ENCODE data around the gene LPIN2. TPM values are rescaled to one million over a fixed set of nuclear protein-coding genes. Genes with fewer than 3 reads are reported as not detected.

LPIN2 gene
- total RNA-seq, 2 donors from 2014 or later = 57.8 to 80.3 TPM

DNA sequence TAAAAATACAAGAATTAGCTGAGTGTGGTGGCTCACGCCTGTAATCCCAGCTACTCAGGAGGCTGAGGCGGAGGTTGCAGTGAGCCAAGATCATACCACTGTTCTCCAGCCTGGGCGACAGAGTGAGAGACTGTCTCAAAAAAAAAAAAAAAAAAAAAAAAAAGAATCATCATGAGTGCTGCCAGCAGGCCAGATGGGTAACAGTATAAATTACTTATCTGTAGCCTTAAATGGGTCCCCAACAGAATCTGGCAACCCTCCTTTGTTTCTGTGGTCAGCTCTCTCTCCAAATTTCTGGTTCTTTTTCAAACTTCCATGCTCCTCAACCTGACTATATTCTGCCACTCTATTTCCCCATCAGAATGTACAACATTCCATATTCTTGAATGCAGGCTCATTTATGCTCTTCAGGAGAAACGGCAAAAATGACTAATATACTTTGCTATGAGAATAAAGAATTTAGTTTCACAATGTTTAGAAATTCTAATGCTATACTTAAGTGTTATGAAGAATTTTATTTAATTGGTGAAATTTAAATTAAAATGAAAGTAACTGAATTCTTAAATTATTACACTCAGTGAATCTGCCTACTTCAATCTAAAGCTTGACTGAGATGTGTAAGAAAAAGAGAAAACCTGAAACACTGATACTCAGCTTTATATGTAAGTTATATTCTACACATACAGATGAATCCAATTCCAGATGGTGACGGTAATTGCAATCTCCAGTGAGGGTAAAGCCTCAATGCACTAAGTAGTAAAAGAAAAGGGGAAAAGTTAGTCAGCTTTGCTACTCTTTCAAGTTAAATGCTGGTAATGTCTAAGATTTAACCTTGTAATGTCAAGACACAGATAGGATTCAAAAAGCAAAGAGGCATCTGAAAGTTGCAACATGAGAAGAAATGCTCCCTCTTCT is 24.8 kb downstream of the LPIN2 start:
- Mint-ChIP-seq H3K4me1 (ENCODE audit: low read depth in 2 of 2) (peaks cover 30 to 34% of the 10 kb centered on the region in 2 donors), H3K27ac (peak overlapping the region in 1 of 2 donors; percentile 28), H3K4me3 (no peak overlapping the region), H3K9me3 (no peaks in the 10 kb centered on the region), H3K36me3 (no peaks in the 10 kb centered on the region), H3K27me3 (no peaks in the 10 kb centered on the region)
- ATAC-seq = no peak
- no peak for DNase-seq (ENCODE audit: low spot score)

DNA sequence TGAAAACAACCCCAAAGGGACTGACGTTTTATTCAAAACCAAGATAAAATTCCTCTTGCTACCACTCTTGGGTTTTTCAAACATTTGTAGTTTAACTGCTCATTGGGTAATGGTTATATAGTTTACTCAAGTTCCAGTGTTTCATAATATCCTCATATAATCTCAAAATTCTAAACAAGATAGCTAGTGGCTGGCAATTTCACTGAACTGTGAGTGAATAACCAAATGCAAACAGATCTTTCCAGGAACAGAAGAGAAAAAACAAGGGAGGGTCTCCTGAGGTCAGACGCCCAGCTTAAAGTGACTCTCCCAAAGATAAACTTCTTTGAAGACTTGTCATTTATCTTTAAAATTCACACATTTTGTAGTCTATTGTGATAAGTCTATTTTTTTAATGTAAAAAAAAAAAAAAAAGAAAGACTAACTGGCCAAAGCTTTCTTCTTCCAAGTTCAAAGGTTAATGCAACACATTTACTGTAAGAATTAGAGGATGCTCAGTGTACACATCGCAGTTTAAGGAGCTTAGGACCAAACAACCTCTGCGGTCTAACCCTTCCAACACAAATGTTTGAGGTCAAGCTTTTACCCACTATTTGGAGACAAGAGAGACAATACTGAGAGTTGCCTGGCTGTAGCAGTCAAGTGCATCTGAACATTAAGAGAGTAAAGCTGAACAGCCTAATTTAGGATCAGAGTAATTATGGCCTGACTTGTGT is 26.6 kb downstream of the LPIN2 start:
- Mint-ChIP-seq H3K27ac (no peak overlapping the region), H3K36me3 (no peaks in the 10 kb centered on the region), H3K27me3 (no peaks in the 10 kb centered on the region), H3K4me3 (no peak overlapping the region), H3K9me3 (no peaks in the 10 kb centered on the region), H3K4me1 (ENCODE audit: low read depth in 2 of 2) (peaks cover 34 to 47% of the 10 kb centered on the region in 2 donors)
- ATAC-seq (no peak), DNase-seq (ENCODE audit: low spot score) (no peak)

DNA sequence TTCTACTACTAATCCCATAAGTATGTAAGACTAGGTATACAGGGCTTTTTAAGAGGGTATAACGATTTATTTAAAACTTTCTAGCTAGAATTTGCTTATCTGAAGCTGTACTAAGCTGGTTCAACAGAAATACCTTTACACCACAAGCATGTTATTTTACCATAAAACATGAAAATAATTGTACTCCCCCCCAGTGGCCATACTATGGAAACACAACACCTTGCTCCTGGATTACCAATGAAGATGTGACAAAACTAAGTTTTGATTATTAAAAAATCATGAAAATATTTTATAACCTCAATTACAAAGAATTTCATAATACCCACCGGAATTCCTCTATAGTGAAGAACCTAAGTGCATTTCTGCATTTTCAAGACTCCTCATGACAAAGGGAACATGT is 27.3 kb downstream of the LPIN2 start:
- ATAC-seq (no peak), DNase-seq (ENCODE audit: low spot score) (no peak)
- H3K4me3 Mint-ChIP-seq = no peak overlapping the region
- H3K9me3 Mint-ChIP-seq = no peaks in the 10 kb centered on the region
- H3K27ac Mint-ChIP-seq = peak overlapping the region in 1 of 2 donors; percentile 95
- no peaks in the 10 kb centered on the region for H3K27me3 Mint-ChIP-seq
- H3K36me3 Mint-ChIP-seq = no peaks in the 10 kb centered on the region
- peaks cover 33 to 47% of the 10 kb centered on the region in 2 donors for H3K4me1 Mint-ChIP-seq (ENCODE audit: low read depth in 2 of 2)

DNA sequence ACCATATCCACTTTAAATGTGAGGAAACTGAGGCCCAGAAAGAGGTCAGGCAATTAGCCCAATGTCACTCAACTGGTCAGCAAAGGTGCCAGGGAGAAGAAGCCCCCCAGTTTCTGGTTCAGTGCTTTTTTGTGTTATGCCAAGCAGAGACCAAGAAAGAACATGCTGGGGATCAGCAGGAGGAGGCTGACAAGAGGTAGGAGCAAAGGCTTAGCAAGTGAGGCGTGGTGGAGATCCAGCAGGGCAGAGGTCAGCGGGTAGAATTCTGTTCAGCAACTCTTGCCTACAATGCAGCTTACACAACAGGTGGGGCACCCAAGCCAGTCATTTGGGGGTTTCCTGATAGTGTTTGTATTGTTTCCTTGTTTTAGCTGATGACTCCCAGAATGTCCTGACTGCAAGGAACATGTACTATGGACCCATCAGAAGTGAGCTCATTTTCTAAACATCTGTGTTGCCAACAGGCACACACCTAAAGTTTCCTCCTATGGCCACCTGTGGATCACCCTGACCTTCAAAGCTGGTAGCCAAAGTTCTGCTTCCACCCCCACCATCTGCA is 28.2 kb downstream of the LPIN2 start:
- Mint-ChIP-seq H3K36me3 (no peaks in the 10 kb centered on the region), H3K9me3 (no peaks in the 10 kb centered on the region), H3K27me3 (no peaks in the 10 kb centered on the region), H3K4me1 (ENCODE audit: low read depth in 2 of 2) (peaks cover 34 to 49% of the 10 kb centered on the region in 2 donors), H3K4me3 (peak overlapping the region; percentile 37), H3K27ac (peak overlapping the region; percentile 60 to 95)
- DNase-seq (ENCODE audit: low spot score) (no peak), ATAC-seq (no peak)

DNA sequence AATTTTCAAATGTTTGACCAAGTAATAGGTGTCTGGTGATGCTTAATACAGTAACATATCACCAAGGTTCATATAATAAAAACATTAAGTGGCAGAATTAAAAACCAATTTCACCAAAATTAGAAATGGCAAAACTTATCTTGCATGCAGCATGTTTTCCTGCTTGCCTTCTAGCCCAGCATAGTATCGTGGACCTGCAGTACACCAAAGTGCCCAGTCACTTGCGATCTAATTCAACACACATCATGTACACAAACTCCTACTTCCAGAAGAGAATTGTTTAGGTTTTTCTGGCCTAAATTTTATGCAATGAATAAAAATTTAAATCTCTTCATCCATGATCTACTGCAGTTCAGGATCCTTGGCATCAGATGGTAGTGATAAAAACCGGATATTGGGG is 28.9 kb downstream of the LPIN2 start:
- DNase-seq (ENCODE audit: low spot score) (no peak), ATAC-seq (no peak)
- Mint-ChIP-seq H3K27me3 (no peaks in the 10 kb centered on the region), H3K4me3 (peak overlapping the region; percentile 37), H3K9me3 (no peaks in the 10 kb centered on the region), H3K27ac (peak overlapping the region; percentile 60 to 95), H3K36me3 (no peaks in the 10 kb centered on the region), H3K4me1 (ENCODE audit: low read depth in 2 of 2) (peaks cover 38 to 56% of the 10 kb centered on the region in 2 donors)

DNA sequence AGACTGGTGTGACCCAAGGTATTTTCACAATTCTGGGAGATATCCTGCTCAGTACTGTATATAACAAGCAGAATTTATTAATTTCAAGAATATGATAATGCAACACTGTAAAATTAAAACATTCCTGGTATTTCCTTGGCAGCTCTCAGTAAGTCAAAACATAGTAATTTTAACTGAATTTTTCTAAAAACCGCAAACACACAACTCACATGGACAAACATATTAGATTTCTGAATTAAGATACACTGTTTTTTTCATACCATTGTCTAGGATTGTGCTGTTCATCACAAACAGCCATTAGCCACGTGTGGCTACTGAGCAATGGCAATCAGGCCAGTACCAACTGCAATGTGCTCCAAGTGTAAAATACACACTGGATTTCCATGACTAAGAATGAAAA is 29.6 kb downstream of the LPIN2 start:
- peak overlapping the region; percentile 86 to 95 for H3K27ac Mint-ChIP-seq
- peaks cover 46 to 64% of the 10 kb centered on the region in 2 donors for H3K4me1 Mint-ChIP-seq (ENCODE audit: low read depth in 2 of 2)
- H3K27me3 Mint-ChIP-seq = no peaks in the 10 kb centered on the region
- H3K4me3 Mint-ChIP-seq = peak overlapping the region; percentile 82
- no peaks in the 10 kb centered on the region for H3K9me3 Mint-ChIP-seq
- DNase-seq (ENCODE audit: low spot score) (no peak), ATAC-seq (no peak)
- no peaks in the 10 kb centered on the region for H3K36me3 Mint-ChIP-seq

DNA sequence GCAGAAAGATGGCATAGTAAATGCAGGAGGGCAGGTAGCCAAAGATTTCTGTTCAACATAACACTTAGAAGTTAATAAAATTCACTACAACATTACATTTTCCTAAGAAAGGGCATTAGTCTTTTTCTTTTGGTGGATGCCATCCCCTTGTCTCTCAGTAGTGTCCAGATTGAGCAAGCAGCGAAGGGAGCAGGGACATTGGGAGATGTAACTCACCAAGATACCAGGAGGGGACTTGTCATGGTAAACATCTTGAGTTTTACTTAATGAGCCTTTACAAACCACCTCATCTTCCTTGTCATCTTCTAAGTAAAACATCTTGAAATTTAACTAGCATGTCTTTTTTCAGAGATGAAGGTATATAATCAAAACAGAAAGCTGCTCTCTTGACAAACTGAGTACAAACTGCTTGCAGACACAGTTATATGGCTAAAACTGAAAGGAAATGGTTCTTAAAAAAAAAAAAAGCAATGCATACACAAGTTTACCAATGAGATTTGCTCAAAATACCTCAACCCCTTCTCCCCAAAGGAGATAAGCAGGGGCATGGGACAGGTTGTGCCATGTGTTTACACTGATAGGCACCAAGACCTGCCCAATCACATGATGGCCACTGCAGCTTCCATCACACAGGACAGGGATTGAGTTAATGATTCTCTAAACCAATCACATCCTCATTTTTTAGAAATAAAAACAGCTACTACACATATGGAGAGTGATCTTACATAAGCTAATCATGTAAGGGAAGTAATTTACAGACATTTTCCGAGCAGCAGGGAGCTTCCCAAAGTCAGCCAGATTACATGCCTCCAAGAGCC is 30.3 kb downstream of the LPIN2 start:
- ATAC-seq = peak; percentile 28 to 44

DNA sequence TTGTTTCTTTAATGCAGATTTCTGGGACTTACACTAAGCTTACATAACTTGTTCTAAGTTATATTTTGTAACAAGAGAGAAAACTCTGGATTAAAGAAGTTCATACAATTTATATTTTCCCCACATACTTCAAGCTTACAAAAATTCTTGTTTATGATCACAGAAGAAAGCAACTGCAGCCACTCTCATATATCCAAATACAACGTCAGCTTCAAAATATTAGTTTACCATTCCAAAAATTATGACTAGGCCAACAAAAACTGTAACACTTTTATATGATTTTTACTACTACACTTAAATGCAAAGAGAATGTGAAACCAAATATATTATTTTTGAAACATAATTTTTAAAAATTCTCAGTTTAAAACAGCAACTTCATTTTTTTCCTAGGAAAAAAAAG is 30.9 kb downstream of the LPIN2 start:
- ATAC-seq (no peak), DNase-seq (ENCODE audit: low spot score) (no peak)
- Mint-ChIP-seq H3K36me3 (no peaks in the 10 kb centered on the region), H3K9me3 (no peaks in the 10 kb centered on the region), H3K27me3 (no peaks in the 10 kb centered on the region), H3K27ac (peak overlapping the region; percentile 86 to 95), H3K4me3 (peak overlapping the region; percentile 82), H3K4me1 (ENCODE audit: low read depth in 2 of 2) (peaks cover 56 to 77% of the 10 kb centered on the region in 2 donors)

More for the DNA sequence above, 30.3 kb downstream of the LPIN2 start:
- peaks cover 50 to 70% of the 10 kb centered on the region in 2 donors for H3K4me1 Mint-ChIP-seq (ENCODE audit: low read depth in 2 of 2)
- H3K4me3 Mint-ChIP-seq = peak overlapping the region; percentile 82
- no peaks in the 10 kb centered on the region for H3K9me3 Mint-ChIP-seq
- DNase-seq (ENCODE audit: low spot score) = no peak
- H3K36me3 Mint-ChIP-seq = no peaks in the 10 kb centered on the region
- H3K27ac Mint-ChIP-seq = peak overlapping the region; percentile 86 to 95
- H3K27me3 Mint-ChIP-seq = no peaks in the 10 kb centered on the region

DNA sequence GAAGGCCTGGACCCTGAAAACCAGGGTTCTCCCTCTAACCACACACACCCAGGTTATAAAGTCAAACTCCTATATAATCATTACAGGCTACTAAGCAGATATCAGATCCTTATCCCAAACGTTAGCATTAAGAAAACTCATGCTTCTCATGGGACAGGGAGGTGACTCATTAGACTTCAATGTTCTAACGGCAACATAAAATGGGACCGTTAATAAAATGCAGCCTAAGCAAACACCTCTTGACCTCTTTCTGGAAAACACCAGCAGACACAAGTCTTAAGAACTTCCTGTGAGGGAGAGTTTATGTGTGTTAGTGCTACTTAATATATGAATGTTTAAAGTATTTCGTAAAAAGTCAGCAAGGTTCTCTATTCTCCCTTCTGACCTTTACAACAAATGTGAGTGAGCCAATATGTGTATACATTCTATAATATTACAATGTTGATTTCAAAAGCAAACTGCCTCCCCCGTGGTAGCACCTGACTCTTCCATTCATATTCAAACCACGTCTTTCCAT is 31.7 kb downstream of the LPIN2 start:
- Mint-ChIP-seq H3K4me3 (peak overlapping the region; percentile 82), H3K27ac (peak overlapping the region; percentile 86 to 95), H3K4me1 (ENCODE audit: low read depth in 2 of 2) (peaks cover 61 to 83% of the 10 kb centered on the region in 2 donors), H3K36me3 (no peaks in the 10 kb centered on the region), H3K27me3 (no peaks in the 10 kb centered on the region), H3K9me3 (no peaks in the 10 kb centered on the region)
- ATAC-seq (peak; percentile 69 to 79), DNase-seq (ENCODE audit: low spot score) (no peak)

DNA sequence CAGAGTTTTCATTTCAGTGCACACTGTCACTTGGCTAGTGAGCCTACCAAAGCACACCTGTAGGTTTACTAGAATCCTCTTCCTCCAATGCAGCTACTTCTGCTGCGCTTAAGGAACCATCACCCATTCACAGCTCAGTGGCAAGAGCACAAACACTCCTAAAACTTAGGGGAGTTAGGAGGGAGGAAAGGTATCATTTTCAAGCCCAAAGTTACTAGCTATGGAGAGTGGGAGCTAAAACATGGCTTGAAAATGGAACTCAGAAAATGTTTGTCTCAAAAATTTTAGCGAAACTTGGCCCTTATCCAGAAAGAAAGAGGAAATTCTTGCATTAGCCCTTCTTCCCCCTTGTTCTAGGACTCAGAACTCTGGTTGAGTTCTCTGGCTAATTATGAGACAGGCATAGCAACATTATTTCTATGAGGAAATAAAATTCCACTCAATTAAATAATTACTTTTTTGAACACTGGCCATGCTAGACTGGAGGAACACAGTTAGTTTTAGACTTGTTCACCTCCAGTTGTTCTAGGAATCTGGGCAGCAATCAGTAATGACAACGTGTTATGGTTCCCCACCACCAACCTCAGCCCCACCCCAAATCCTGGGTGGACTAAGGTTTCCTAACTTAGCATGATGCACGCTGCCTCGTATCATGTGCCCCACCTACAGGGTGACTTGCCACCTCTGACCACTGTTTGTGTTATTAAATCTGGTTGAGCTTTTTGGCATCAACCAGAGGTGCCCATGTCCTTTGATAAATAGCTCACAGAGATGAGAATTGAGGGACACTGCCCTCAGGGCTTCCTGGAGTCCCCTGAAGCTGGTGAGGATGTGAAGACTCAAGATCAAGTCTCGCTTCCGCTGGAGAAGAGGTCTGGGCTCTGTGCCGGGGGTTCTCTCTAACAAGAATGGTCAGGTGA is 32.8 kb downstream of the LPIN2 start:
- Mint-ChIP-seq H3K36me3 (no peaks in the 10 kb centered on the region), H3K4me3 (peak overlapping the region; percentile 82), H3K27me3 (no peaks in the 10 kb centered on the region), H3K27ac (peak overlapping the region; percentile 86 to 95), H3K9me3 (no peaks in the 10 kb centered on the region), H3K4me1 (ENCODE audit: low read depth in 2 of 2) (peaks cover 66 to 90% of the 10 kb centered on the region in 2 donors)
- ATAC-seq (peak; percentile 47 to 66), DNase-seq (ENCODE audit: low spot score) (no peak)

DNA sequence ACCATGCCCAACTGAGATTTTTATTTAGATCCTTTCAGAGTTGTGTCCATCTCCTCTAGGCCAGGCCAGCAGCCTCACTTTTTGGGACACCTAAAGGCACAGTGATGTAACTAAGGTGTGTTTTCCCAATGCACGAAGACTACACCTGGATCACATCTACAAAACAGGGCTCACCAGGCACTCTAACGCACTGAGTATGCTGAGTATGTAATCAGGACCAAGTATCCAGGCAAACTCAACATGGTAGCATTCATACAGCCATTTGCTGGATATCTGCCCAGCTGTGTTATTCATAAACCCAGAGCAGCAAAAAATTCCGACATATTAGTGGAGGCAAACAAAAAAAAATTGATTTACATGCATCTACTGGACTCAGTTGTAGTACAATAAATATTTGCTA is 33.8 kb downstream of the LPIN2 start:
- Mint-ChIP-seq H3K4me3 (peak overlapping the region; percentile 82), H3K27me3 (no peaks in the 10 kb centered on the region), H3K36me3 (no peaks in the 10 kb centered on the region), H3K27ac (peak overlapping the region; percentile 86 to 95), H3K9me3 (no peaks in the 10 kb centered on the region), H3K4me1 (ENCODE audit: low read depth in 2 of 2) (peaks cover 58 to 81% of the 10 kb centered on the region in 2 donors)
- DNase-seq (ENCODE audit: low spot score) (no peak), ATAC-seq (no peak)

DNA sequence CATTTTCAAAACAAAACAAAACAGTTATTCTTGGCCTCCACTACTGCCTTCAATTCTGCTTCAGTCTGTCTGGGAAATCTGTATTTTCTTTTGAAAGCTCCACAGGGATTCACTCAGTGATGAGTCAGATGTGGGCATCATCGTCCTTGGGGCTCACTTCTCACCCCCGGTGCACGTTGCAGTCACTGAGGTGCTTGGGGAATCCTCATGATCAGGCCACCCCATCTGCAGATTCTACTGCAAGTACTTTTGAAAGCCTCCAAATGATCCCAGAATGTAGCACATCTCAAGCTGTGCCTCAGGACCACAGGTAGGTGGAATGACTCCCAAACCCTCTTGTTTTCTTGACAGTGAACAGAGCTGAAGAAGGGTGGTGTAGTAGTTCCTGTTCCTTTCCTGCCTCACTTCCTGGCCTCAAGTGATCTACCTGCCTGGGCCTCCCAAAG is 34.3 kb downstream of the LPIN2 start:
- no peak for DNase-seq (ENCODE audit: low spot score)

More for the DNA sequence above, 34.3 kb downstream of the LPIN2 start:
- Mint-ChIP-seq H3K4me3 (peak overlapping the region; percentile 82), H3K27me3 (no peaks in the 10 kb centered on the region), H3K27ac (peak overlapping the region; percentile 86 to 95), H3K9me3 (no peaks in the 10 kb centered on the region), H3K36me3 (no peaks in the 10 kb centered on the region), H3K4me1 (ENCODE audit: low read depth in 2 of 2) (peaks cover 58 to 77% of the 10 kb centered on the region in 2 donors)
- peak; percentile 56 to 68 for ATAC-seq
